ENCODE measurements around the gene MRPL40. TPM values are rescaled to one million over a fixed set of nuclear protein-coding genes. Genes with fewer than 3 reads are reported as not detected.

Gene MRPL40
- total RNA-seq, 2 donors from 2014 or later = 14.3 to 21.3 TPM

GRCh38 chr22:19479355-19480172, 47.2 kb downstream of the MRPL40 start, which contains the start of gene CDC45:
CDC45 (plus strand) TSS chr22:19479920; CDS start chr22:19479969, 49 bp downstream.
- peaks cover 30 to 33% of the 10 kb centered on the region in 2 donors for H3K4me1 Mint-ChIP-seq (ENCODE audit: low read depth in 2 of 2)

GRCh38 chr22:19480173-19480568, 47.8 kb downstream of the MRPL40 start:
- no peak for ATAC-seq
- Mint-ChIP-seq H3K36me3 (peaks cover 17% of the 10 kb centered on the region), H3K4me3 (peak overlapping the region; percentile 99), H3K4me1 (ENCODE audit: low read depth in 2 of 2) (peaks cover 30 to 33% of the 10 kb centered on the region in 2 donors), H3K9me3 (no peaks in the 10 kb centered on the region), H3K27ac (peak overlapping the region; percentile 95 to 100), H3K27me3 (no peaks in the 10 kb centered on the region)
- DNase-seq (ENCODE audit: low spot score) = no peak

More at GRCh38 chr22:19479355-19480172, 47.2 kb downstream of the MRPL40 start, which contains the start of gene CDC45:
- H3K36me3 Mint-ChIP-seq = peaks cover 11% of the 10 kb centered on the region
- peak within 1 kb of the TSS; percentile 95 to 100 for H3K27ac Mint-ChIP-seq
- peak; percentile 96 for DNase-seq (ENCODE audit: low spot score)
- H3K27me3 Mint-ChIP-seq = no peaks in the 10 kb centered on the region
- ATAC-seq = peak; percentile 95 to 96
- H3K4me3 Mint-ChIP-seq = peak within 1 kb of the TSS; percentile 99
- H3K9me3 Mint-ChIP-seq = no peaks in the 10 kb centered on the region

- peaks cover 20% of the 10 kb centered on the region for H3K36me3 Mint-ChIP-seq
- ATAC-seq (no peak), DNase-seq (ENCODE audit: low spot score) (no peak)
- H3K4me1 Mint-ChIP-seq (ENCODE audit: low read depth in 2 of 2) = peaks cover 29 to 30% of the 10 kb centered on the region in 2 donors
- no peaks in the 10 kb centered on the region for H3K27me3 Mint-ChIP-seq
- no peaks in the 10 kb centered on the region for H3K9me3 Mint-ChIP-seq
- H3K4me3 Mint-ChIP-seq = peak overlapping the region; percentile 99
- H3K27ac Mint-ChIP-seq = peak overlapping the region in 1 of 2 donors; percentile 95
Observed at GRCh38 chr22:19480789-19481188, 48.4 kb downstream of the MRPL40 start.

- peaks cover 20% of the 10 kb centered on the region for H3K36me3 Mint-ChIP-seq
- H3K27me3 Mint-ChIP-seq = no peaks in the 10 kb centered on the region
- no peak overlapping the region for H3K27ac Mint-ChIP-seq
- no peak for DNase-seq (ENCODE audit: low spot score)
- H3K9me3 Mint-ChIP-seq = no peaks in the 10 kb centered on the region
- H3K4me3 Mint-ChIP-seq = no peak overlapping the region
- ATAC-seq = no peak
- H3K4me1 Mint-ChIP-seq (ENCODE audit: low read depth in 2 of 2) = peaks cover 21% of the 10 kb centered on the region in 2 donors
Observed at GRCh38 chr22:19482297-19482696, 50.0 kb downstream of the MRPL40 start.

GRCh38 chr22:19483481-19484244, 51.3 kb downstream of the MRPL40 start:
- Mint-ChIP-seq H3K4me1 (ENCODE audit: low read depth in 2 of 2) (peaks cover 10 to 12% of the 10 kb centered on the region in 2 donors), H3K27ac (no peak overlapping the region), H3K4me3 (no peak overlapping the region), H3K9me3 (no peaks in the 10 kb centered on the region), H3K27me3 (no peaks in the 10 kb centered on the region), H3K36me3 (peaks cover 20% of the 10 kb centered on the region)
- DNase-seq (ENCODE audit: low spot score) (no peak), ATAC-seq (no peak)

Other genes with a start within 250 kb of the MRPL40 start
- gene CLTCL1, start 140.8 kb upstream of the MRPL40 start, total RNA-seq = 1 to 10 TPM in 1 of 2 donors, under 1 TPM in 1; 0.50 to 1.5 TPM
- gene HIRA, start 812 bp upstream of the MRPL40 start, total RNA-seq = 10 to 100 TPM; 40.5 to 62.7 TPM
- gene C22orf39, start 15.2 kb downstream of the MRPL40 start, total RNA-seq = 10 to 100 TPM; 27.6 to 36.8 TPM
- 100 to 1,000 TPM; 104 to 109 TPM for gene UFD1, start 46.6 kb downstream of the MRPL40 start, total RNA-seq
- gene CDC45, start 47.4 kb downstream of the MRPL40 start, total RNA-seq = 100 to 1,000 TPM in 1 of 2 donors, 10 to 100 TPM in 1; 57.8 to 137 TPM
- not detected for gene CLDN5, start 91.9 kb downstream of the MRPL40 start, total RNA-seq